Activated CD4-positive, alpha-beta T cell treated with anti-CD3 and anti-CD28 coated beads, Interleukin-2, amount 10 ng/mL, durations not matched to agents 24 days and 14 days (primary cell): Measurements from ENCODE around the gene MYLK4. TPM values are rescaled to one million over a fixed set of nuclear protein-coding genes. Genes with fewer than 3 reads are reported as not detected.

Source experiments
- DNase-seq: peaks from one replicate; pipeline ENCODE4 v3.0.0; 2022
- H3K27ac Mint-ChIP-seq: one replicate; pipeline ENCODE4 v1.8.0; 2022; ENCODE audit warnings: mild to moderate bottlenecking, mixed read lengths
- H3K27me3 Mint-ChIP-seq: one replicate; pipeline ENCODE4 v1.8.0; 2022; ENCODE audit warnings: mixed read lengths
- H3K36me3 Mint-ChIP-seq: one replicate; pipeline ENCODE4 v1.8.0; 2022; ENCODE audit warnings: low read depth, mild to moderate bottlenecking, mixed read lengths
- H3K4me1 Mint-ChIP-seq: one replicate; pipeline ENCODE4 v1.8.0; 2021; ENCODE audit warnings: mixed read lengths
- H3K4me3 Mint-ChIP-seq: one replicate; pipeline ENCODE4 v1.8.0; 2022; ENCODE audit warnings: mild to moderate bottlenecking, moderate library complexity, mixed read lengths
- H3K9me3 Mint-ChIP-seq: one replicate; pipeline ENCODE4 v1.8.0; 2021; ENCODE audit warnings: mixed read lengths
- intact Hi-C: fragments of 100-400 bp; cut with micrococcal nuclease; formaldehyde crosslinking; loops from one replicate; pipeline ENCODE4 v1.15.1; 2023
- total RNA-seq: library from RNA; stranded (reverse); gene quantifications from 2 replicates; pipeline ENCODE4 v1.2.3, GENCODE V29; 2022

Gene MYLK4
- total RNA-seq, 1 donor from 2014 or later: 0.14 TPM

GRCh38 chr6:2710412-2710811 lies 40.3 kb downstream of the MYLK4 start:
- Mint-ChIP-seq H3K27ac (no peak overlapping the region), H3K4me3 (no peak overlapping the region), H3K4me1 (no peaks in the 10 kb centered on the region), H3K9me3 (peaks cover 12% of the 10 kb centered on the region), H3K27me3 (no peaks in the 10 kb centered on the region), H3K36me3 (no peaks in the 10 kb centered on the region)
- no peak for DNase-seq
- intact Hi-C loops: no loop called here

GRCh38 chr6:2708456-2708855 lies 42.3 kb downstream of the MYLK4 start:
- H3K9me3 Mint-ChIP-seq: peaks cover 12% of the 10 kb centered on the region
- DNase-seq: no peak
- H3K4me3 Mint-ChIP-seq: no peak overlapping the region
- H3K36me3 Mint-ChIP-seq: no peaks in the 10 kb centered on the region
- H3K27ac Mint-ChIP-seq: no peak overlapping the region
- H3K27me3 Mint-ChIP-seq: peaks cover 2% of the 10 kb centered on the region
- intact Hi-C loops: no loop called here
- H3K4me1 Mint-ChIP-seq: no peaks in the 10 kb centered on the region

- peaks cover 2% of the 10 kb centered on the region for H3K27me3 Mint-ChIP-seq
- H3K27ac Mint-ChIP-seq: no peak overlapping the region
- no peaks in the 10 kb centered on the region for H3K4me1 Mint-ChIP-seq
- no peak for DNase-seq
- no peak overlapping the region for H3K4me3 Mint-ChIP-seq
- intact Hi-C loops: no loop called here
- peaks cover 12% of the 10 kb centered on the region for H3K9me3 Mint-ChIP-seq
- no peaks in the 10 kb centered on the region for H3K36me3 Mint-ChIP-seq
These were observed 44.2 kb downstream of the MYLK4 start for GRCh38 chr6:2706558-2706957.

DNA sequence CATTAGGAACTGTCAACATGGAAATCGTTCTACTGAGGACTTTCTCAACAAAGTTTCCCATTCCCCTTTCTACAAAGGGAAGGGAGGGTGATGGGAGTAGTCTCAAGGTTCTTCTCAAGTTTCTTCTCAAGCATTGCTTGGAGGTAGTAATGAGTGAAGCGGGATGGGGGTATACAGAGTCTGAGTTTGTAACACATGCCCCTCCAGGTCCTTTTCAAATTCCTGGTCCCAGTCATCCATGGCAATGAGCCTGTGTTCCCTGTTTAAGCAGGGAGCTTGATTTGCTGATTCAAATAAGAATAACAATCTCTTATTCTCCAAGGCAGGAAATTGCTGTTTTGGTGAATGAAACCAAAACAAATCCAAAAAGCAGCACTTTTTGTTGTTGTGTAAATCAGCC lies 45.5 kb downstream of the MYLK4 start:
- intact Hi-C loops: no loop called here
- Mint-ChIP-seq H3K4me1 (no peaks in the 10 kb centered on the region), H3K4me3 (no peak overlapping the region), H3K27ac (no peak overlapping the region), H3K36me3 (no peaks in the 10 kb centered on the region), H3K9me3 (peaks cover 3% of the 10 kb centered on the region), H3K27me3 (peaks cover 2% of the 10 kb centered on the region)
- no peak for DNase-seq

GRCh38 chr6:2697291-2697690 lies 53.4 kb downstream of the MYLK4 start:
- Mint-ChIP-seq H3K4me3 (no peak overlapping the region), H3K36me3 (no peaks in the 10 kb centered on the region), H3K4me1 (no peaks in the 10 kb centered on the region), H3K9me3 (no peaks in the 10 kb centered on the region), H3K27me3 (peaks cover 11% of the 10 kb centered on the region), H3K27ac (no peak overlapping the region)
- DNase-seq: no peak
- intact Hi-C loops: no loop called here

- peaks cover 11% of the 10 kb centered on the region for H3K27me3 Mint-ChIP-seq
- H3K27ac Mint-ChIP-seq: no peak overlapping the region
- H3K4me1 Mint-ChIP-seq: no peaks in the 10 kb centered on the region
- DNase-seq: no peak
- no peaks in the 10 kb centered on the region for H3K36me3 Mint-ChIP-seq
- no peak overlapping the region for H3K4me3 Mint-ChIP-seq
- intact Hi-C loops: no loop called here
- H3K9me3 Mint-ChIP-seq: no peaks in the 10 kb centered on the region
These were observed 55.1 kb downstream of the MYLK4 start for GRCh38 chr6:2695454-2696095.

- H3K36me3 Mint-ChIP-seq: no peaks in the 10 kb centered on the region
- H3K27ac Mint-ChIP-seq: no peak overlapping the region
- H3K9me3 Mint-ChIP-seq: no peaks in the 10 kb centered on the region
- intact Hi-C loops: no loop called here
- H3K4me1 Mint-ChIP-seq: no peaks in the 10 kb centered on the region
- no peak overlapping the region for H3K4me3 Mint-ChIP-seq
- no peak for DNase-seq
- H3K27me3 Mint-ChIP-seq: peaks cover 7% of the 10 kb centered on the region
These were observed 57.5 kb downstream of the MYLK4 start for GRCh38 chr6:2693231-2693630.

- peaks cover under 1% of the 10 kb centered on the region for H3K27me3 Mint-ChIP-seq
- H3K4me1 Mint-ChIP-seq: no peaks in the 10 kb centered on the region
- H3K27ac Mint-ChIP-seq: no peak overlapping the region
- no peak for DNase-seq
- no peaks in the 10 kb centered on the region for H3K9me3 Mint-ChIP-seq
- intact Hi-C loops: no loop called here
- H3K4me3 Mint-ChIP-seq: no peak overlapping the region
- H3K36me3 Mint-ChIP-seq: no peaks in the 10 kb centered on the region
These were observed 62.2 kb downstream of the MYLK4 start for GRCh38 chr6:2688401-2689064.

GRCh38 chr6:2687456-2687855 lies 63.3 kb downstream of the MYLK4 start:
- intact Hi-C loops: no loop called here

GRCh38 chr6:2686515-2686914 lies 64.2 kb downstream of the MYLK4 start:
- intact Hi-C loops: no loop called here
- no peak overlapping the region for H3K27ac Mint-ChIP-seq
- H3K36me3 Mint-ChIP-seq: no peaks in the 10 kb centered on the region
- no peak overlapping the region for H3K4me3 Mint-ChIP-seq
- no peak for DNase-seq
- H3K27me3 Mint-ChIP-seq: no peaks in the 10 kb centered on the region
- no peaks in the 10 kb centered on the region for H3K9me3 Mint-ChIP-seq
- H3K4me1 Mint-ChIP-seq: no peaks in the 10 kb centered on the region

More at GRCh38 chr6:2687456-2687855, 63.3 kb downstream of the MYLK4 start:
- H3K4me1 Mint-ChIP-seq: no peaks in the 10 kb centered on the region
- H3K27ac Mint-ChIP-seq: no peak overlapping the region
- H3K4me3 Mint-ChIP-seq: no peak overlapping the region
- DNase-seq: no peak
- no peaks in the 10 kb centered on the region for H3K9me3 Mint-ChIP-seq
- no peaks in the 10 kb centered on the region for H3K36me3 Mint-ChIP-seq
- H3K27me3 Mint-ChIP-seq: no peaks in the 10 kb centered on the region

GRCh38 chr6:2684766-2685754 lies 65.7 kb downstream of the MYLK4 start:
- no peaks in the 10 kb centered on the region for H3K27me3 Mint-ChIP-seq
- no peaks in the 10 kb centered on the region for H3K36me3 Mint-ChIP-seq
- no peaks in the 10 kb centered on the region for H3K9me3 Mint-ChIP-seq
- H3K4me1 Mint-ChIP-seq: no peaks in the 10 kb centered on the region
- H3K27ac Mint-ChIP-seq: no peak overlapping the region
- no peak overlapping the region for H3K4me3 Mint-ChIP-seq
- DNase-seq: no peak
- intact Hi-C loops: no loop called here

DNA sequence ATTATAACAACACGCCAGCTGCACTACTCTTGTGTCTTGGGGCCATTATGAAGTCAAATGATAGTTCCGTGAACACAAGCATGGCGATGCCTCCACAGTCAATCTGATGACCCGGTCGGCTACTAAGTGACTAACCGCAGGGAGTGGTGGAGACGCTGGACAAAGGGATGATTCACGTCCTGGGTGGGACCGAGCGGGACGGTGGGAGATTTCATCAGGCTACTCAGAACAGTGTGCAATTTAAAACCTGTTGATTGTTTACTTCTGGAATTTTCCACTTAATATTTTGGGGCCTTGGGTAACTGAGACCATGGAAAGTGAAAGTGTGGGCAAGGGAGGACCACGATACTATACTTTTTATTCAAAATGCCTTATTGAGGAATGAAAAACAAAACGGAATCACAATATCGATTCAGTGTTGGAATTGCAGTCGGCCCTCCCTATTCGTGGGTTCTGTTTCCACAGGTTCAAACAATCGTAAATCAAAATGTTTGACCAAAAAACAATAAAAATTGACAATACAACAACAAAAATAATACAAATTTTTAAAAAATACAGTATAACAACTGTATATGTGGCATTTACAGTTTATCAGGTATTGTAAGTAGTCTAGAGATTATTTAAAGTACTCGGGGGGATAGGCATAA lies 66.5 kb downstream of the MYLK4 start:
- H3K9me3 Mint-ChIP-seq: no peaks in the 10 kb centered on the region
- H3K27me3 Mint-ChIP-seq: no peaks in the 10 kb centered on the region
- no peak overlapping the region for H3K27ac Mint-ChIP-seq
- no peaks in the 10 kb centered on the region for H3K4me1 Mint-ChIP-seq
- intact Hi-C loops: no loop called here
- no peak for DNase-seq
- H3K4me3 Mint-ChIP-seq: no peak overlapping the region
- no peaks in the 10 kb centered on the region for H3K36me3 Mint-ChIP-seq

DNA sequence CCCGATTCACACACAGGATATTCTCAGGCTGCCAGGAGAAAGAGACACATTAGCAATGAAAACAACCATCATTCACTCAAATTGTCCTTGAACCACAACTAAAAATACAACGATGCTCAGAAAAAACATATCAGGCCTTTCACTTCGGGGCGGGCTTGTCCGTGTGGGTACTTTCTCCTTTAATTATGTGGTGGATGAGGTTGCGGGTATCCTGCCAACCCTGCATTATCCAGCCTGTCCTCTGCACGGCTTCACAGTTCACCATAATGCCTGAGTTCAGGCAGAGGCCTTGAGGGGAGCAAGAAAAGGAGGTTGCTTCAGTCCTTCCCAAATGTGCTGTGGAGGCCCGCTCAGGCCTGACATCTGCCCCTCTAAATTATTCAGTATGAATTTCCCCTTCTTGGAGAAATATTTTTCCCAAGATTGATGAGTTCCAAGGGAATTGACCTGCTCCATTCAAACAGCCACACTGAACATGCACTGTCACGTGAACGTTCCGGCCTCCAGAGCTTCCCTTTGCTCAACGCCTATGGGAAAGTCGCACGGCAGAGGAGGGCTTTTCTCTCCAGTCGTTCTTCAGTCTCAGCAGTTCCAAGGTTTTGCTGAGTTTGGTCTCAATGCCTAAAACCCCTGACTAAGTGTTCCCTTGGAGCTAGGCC lies 70.3 kb downstream of the MYLK4 start:
- DNase-seq: no peak
- Mint-ChIP-seq H3K36me3 (no peaks in the 10 kb centered on the region), H3K27me3 (no peaks in the 10 kb centered on the region), H3K27ac (no peak overlapping the region), H3K4me1 (no peaks in the 10 kb centered on the region), H3K9me3 (no peaks in the 10 kb centered on the region), H3K4me3 (no peak overlapping the region)
- intact Hi-C loops: no loop called here
